ENCODE data around the gene NIPSNAP2.
A peak's percentile ranks its signal among the peaks of the same experiment; 100 is the strongest.
"Not testable (repeated sequence)": the region's sequence is repeated elsewhere in the genome, so short reads cannot be mapped to it uniquely, and the experiment has no call there.

The NIPSNAP2 gene

DNA sequence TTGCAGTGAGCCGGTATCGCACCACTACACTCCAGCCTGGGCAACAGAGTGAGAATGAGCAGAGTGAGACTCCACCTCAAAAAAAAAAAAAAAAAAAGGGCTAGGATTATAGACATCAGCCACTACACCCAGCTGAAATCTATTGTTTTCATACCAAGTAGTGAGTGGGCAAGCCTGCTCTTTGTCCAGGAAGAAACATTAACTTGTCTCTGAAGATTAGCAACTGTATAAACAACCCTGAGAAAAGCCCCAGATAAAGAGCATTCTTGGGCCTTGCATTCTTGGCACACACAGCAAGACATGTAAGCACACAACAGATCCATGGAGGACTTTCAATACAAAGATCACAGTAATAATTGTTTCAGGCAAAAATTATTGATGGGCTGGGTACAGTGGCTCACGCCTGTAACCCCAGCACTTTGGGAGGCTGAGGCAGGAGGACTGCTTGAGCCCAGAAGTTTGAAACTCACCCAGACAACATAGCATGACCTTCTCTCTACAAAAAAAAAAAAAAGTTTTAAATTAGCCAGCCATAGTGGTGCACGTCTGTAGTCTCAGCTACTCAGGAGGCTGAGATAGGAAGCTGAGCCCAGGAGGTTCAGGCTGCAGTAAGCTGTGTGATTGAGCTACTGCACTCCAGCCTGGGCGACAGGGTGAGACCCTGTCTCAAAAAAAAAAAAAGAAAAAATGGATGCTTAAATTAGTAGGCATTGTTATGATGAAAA lies 82.5 kb downstream of the NIPSNAP2 start:
- no peak overlapping the region for H3K4me3 ChIP-seq (ENCODE audit: low read depth, low read length)
- TF ChIP-seq, protein P1, sequence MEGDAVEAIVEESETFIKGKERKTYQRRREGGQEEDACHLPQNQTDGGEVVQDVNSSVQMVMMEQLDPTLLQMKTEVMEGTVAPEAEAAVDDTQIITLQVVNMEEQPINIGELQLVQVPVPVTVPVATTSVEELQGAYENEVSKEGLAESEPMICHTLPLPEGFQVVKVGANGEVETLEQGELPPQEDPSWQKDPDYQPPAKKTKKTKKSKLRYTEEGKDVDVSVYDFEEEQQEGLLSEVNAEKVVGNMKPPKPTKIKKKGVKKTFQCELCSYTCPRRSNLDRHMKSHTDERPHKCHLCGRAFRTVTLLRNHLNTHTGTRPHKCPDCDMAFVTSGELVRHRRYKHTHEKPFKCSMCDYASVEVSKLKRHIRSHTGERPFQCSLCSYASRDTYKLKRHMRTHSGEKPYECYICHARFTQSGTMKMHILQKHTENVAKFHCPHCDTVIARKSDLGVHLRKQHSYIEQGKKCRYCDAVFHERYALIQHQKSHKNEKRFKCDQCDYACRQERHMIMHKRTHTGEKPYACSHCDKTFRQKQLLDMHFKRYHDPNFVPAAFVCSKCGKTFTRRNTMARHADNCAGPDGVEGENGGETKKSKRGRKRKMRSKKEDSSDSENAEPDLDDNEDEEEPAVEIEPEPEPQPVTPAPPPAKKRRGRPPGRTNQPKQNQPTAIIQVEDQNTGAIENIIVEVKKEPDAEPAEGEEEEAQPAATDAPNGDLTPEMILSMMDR (IDR thresholded peaks at IDR 0.05; ENCODE audit: low read depth, low read length, missing control alignments), result no peak
- DNase-seq (ENCODE audit: low read depth), result peak; percentile 60
- in situ Hi-C loops (cut with HindIII; ENCODE audit: low sequenced_read_pairs), result no loop called here

DNA sequence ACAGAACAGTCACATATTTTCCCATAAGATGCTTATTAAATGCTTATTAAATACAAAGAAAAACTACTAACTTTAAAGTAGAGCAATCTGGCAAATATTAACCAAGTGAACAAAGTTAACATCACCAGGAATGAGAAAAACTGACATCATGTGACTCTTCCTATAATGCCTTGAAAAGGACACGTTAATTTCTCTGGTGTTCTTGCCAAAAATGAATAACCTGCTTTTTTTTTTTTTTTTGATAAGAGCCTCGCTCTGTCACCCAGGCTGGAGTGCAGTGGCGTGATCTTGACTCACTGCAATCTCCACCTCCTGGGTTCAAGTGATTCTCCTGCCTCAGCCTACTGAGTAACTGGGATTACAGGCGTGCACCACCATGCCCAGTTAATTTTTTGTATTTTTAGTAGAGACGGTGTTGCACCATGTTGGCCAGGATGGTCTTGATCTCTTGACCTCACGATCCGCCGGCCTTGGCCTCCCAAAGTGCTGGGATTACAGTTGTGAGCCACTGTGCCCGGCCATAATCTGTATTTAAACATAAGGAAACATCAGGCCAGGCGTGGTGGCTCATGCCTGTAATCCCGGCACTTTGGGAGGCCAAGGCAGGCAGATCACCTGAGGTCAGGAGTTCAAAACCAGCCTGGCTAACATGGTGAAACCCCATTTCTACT lies 83.2 kb downstream of the NIPSNAP2 start:
- DNase-seq (ENCODE audit: low read depth); in situ Hi-C loops (cut with HindIII; ENCODE audit: low sequenced_read_pairs); H3K4me3 ChIP-seq (ENCODE audit: low read depth, low read length): not testable (repeated sequence)

DNA sequence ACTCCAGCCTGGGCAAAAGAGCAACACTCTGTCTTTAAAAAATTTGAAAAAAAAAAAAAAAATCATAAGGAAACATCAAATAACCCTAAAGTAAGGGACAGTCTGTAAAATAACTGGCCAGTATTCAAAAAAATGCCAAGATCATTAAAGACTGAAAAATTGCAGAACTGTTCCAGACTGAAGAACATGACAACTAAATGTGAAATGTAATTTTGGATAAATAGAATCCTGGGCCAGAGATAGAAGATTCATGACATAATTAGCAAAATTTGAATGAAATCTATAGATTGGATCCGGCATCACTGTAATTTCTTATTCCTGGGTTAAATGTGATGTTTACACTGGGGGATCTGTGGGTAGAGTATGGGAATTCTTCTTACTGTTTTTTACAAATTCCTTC lies 83.9 kb downstream of the NIPSNAP2 start:
- TF ChIP-seq, protein P1 (IDR thresholded peaks at IDR 0.05; ENCODE audit: low read depth, low read length, missing control alignments), result no peak
- DNase-seq (ENCODE audit: low read depth), result no peak
- no peak overlapping the region for H3K4me3 ChIP-seq (ENCODE audit: low read depth, low read length)
- in situ Hi-C loops (cut with HindIII; ENCODE audit: low sequenced_read_pairs), result no loop called here

DNA sequence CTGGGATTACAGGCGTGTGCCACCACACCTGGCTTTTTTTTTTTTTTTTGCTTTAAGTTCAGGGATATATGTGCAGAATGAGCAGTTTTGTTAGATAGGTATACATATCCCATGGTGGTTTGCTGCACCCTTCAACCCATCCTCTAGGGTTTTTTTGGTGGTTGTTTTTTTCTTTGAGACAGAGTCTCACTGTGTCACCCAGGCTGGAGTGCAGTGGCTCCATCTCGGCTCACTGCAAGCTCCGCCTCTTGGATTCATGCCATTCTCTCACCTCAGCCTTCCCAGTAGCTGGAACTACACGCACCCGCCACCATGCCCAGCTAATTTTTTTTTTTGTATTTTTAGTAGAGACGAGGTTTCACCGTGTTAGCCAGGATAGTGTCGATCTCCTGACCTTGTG lies 84.4 kb downstream of the NIPSNAP2 start:
- DNase-seq (ENCODE audit: low read depth); H3K4me3 ChIP-seq (ENCODE audit: low read depth, low read length); in situ Hi-C loops (cut with HindIII; ENCODE audit: low sequenced_read_pairs): not testable (repeated sequence)
